RCC 7860 (cell line): ENCODE data around the gene TLCD1.
A peak's percentile ranks its signal among the peaks of the same experiment; 100 is the strongest.

Experiments
- DNase-seq: peaks from one replicate; pipeline ENCODE4 v3.0.0-alpha.2; 2015; ENCODE audit warnings: low spot score
- FAIRE-seq: peaks from 2 replicates; lab custom pipeline; 2012; peaks lifted over from hg19 to GRCh38; lab: Jason Lieb, UNC

TLCD1 gene

GRCh38 chr17:28715217-28715616, 10.8 kb downstream of the TLCD1 start:
- FAIRE-seq, result no peak
- no peak for DNase-seq

DNA sequence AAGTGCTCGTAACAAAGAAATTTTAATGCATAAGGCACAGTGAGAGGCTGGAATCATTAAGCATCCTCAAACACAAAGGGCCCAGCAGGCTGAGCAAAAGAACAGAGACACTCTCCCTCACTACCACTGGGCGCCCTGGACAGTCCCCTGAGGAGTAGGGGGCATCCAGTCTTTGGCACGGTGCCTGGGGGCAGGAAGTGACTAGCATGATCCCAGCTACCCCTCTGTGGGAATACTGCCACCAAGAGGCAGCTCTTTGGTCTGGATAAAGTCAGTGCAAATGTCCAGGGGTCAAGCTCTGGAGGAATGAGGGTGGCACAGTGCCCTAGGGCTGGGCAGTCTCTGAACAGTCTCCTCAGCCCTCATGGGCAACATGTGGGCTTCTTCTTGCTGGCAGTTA, 11.8 kb downstream of the TLCD1 start:
- FAIRE-seq, result no peak
- no peak for DNase-seq

GRCh38 chr17:28712705-28713415, 13.2 kb downstream of the TLCD1 start:
- no peak for FAIRE-seq

DNA sequence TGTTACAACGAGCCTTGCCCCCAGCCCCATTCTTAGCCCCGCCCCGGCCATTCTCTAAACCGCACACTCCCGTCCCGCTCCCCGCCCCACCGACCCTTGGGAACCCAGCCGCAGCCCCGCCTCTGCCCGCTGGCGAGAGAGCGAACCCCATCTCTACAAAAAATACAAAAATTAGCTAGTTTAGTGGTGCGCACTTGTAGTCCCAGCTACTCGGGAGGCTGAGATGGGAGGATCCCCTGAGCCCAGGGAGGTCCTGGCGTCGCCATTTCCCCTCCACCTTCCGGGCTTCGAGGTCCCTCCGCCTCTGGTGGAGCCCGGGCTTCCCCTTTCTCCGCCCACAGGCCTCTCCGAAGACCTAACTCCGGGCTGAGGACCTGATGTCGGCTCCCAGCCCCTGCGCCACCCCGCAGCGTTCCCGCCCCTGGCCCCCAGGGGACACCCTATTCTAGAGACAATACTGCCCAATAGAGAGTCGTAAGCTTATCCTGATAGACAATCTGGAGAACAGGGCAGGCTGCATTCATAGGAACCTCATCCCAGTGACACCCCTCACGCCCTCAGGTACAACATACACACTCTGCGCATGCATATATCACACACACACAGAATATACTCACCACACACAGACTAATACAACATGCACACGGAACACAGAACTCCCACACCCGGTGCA, 13.9 kb downstream of the TLCD1 start:
- no peak for DNase-seq
- FAIRE-seq, result no peak

More at GRCh38 chr17:28712705-28713415, 13.2 kb downstream of the TLCD1 start:
- DNase-seq, result no peak

- DNase-seq, result no peak
- FAIRE-seq, result no peak
Observed at GRCh38 chr17:28711723-28712031, 14.4 kb downstream of the TLCD1 start, which contains the start of gene PROCA1. TSS of gene PROCA1 (minus strand) at chr17:28711888. CDS start at chr17:28711660, 228 bp downstream.

DNA sequence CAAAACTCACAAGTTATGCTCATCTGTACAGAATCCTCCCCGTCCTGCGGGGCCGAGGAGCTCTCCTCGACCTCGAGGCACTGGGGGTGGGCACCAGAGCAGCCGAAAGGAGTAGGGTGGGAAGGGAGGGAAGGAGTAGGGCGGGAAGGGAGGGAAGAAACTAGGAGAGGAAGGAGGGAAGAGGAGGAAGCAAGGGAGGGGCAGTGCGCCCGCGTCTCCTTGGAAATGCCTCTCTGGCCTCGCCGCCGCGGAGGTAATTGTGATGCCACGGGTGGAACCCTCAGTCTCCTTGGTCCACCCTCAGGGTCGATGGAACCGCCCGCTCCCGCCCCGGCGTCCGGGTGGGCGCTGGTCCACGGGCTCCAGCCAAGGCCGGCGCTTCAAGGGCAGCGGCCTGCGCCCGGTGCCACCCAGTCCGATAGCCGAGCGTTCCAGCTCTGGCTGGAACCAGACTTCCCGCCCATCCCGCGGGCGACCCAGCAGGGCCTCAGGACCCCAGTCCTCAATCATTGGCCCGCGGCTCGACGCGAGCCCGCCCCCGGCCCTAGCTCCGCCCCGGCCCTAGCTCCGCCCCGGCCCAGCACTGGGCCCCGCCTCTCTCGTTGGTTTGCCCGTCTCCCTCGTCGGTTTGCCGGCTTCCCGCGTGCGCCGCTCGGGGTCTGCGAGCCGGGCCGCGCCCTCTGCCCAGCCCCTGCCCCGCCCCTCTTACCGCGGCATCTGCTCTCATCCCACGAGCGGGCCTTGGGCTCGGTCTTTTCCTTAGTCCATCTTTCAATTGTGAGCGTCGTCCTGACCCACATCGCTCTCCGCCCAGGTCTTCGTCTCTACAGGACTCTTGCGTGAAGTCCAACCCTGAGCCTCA, 14.9 kb downstream of the TLCD1 start:
- no peak for FAIRE-seq

GRCh38 chr17:28707339-28707720, 18.7 kb downstream of the TLCD1 start:
- FAIRE-seq (no peak), DNase-seq (no peak)

More for the DNA sequence above, 14.9 kb downstream of the TLCD1 start:
- peak; percentile 81 for DNase-seq

- no peak for FAIRE-seq
- DNase-seq, result no peak
Observed at GRCh38 chr17:28706471-28707338, 19.3 kb downstream of the TLCD1 start.

DNA sequence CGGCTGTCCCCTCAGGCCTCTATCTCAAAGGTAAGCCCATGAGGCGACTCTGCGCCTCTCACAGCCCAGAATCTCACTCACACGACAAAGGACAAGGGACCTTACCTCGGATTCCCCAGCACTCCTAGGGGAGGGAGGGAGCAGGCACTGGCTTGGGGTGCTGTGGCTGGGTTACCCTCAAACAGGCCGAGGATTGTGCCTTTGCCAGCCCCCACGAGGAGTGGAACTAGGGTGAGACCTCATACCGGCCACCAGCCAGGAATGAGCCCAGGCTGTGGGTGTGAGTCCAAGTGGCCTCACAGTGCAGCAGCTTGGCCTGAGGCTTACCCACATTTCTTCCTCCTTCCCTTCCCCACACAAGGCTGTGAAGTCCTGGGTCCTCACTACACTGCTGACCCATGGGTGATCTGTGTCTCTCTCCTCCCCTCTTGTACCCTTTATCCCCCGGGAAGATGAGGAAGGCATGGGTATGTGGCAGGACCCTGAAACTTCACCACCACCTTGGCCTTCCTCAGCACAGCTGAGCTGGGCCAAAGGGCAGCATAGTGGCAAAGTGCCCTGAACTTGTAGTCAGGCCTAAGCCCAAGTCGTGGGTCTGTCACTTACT, 20.2 kb downstream of the TLCD1 start:
- DNase-seq, result no peak
- FAIRE-seq, result no peak

- DNase-seq, result no peak
Observed at GRCh38 chr17:28705074-28705659, 20.9 kb downstream of the TLCD1 start.

DNA sequence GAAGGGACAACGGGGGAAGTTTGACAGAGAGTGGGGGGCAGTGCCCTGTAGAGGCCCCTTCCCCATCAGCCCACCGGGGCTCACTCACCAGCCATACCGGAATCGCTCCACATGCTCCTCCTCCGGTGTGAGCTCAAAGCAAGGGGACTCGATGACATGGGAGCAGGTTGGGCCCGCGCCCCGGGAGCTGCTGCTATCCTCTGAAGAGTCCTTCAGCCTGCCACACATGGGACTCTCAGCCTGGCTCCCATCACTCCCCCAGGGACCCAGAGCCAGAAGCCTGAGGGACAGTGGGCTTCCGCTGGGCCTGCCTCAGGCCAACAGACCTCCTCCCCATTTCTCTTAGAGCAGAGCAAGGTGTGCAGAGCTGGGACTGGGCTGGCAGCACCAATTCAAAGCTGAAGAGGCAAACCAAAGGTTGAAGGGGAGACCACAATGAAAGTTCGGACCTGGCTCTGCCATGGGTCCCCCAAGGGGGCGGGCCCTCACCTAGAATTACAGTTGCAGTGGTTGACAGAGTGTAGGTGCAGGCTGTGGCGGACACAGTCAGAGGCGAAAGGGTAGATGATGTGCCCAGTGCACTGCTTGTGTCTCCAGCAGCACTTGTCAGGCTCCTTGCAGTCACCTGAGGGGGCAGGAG, 21.7 kb downstream of the TLCD1 start:
- FAIRE-seq (no peak), DNase-seq (no peak)

More at GRCh38 chr17:28705074-28705659, 20.9 kb downstream of the TLCD1 start:
- no peak for FAIRE-seq

DNA sequence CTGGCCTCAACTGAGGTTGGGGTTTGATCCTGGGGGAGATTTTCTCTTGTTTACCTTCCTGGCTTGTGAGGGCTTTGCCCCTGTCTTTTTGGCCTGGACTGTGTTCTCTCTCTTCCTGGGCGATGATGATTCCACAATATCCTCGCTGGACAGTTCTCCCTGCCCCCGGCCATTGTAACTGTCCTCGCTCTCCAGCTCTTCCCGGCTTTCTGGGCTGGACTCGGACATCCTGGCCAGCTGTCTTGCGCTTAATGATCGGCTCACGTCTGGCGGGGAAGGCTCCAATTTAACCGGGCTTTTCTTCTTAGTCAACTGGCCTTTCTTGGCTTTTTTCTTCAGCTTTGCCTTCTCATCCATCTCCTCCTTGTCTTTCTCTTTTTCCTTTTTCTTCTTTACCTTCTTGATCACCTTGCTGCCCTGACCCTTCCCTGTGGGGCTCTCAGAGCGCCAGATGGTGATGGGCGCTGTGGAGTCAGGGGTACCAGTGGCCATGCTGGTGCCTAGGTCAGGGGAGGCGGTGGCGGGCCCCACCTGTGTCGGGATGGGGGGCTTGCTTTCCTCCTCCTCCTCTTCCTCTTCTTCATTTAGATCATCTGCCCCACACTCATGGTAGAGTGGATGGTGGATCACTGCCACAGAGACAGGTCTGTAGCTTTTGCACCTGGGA, 22.3 kb downstream of the TLCD1 start:
- DNase-seq (no peak), FAIRE-seq (no peak)

DNA sequence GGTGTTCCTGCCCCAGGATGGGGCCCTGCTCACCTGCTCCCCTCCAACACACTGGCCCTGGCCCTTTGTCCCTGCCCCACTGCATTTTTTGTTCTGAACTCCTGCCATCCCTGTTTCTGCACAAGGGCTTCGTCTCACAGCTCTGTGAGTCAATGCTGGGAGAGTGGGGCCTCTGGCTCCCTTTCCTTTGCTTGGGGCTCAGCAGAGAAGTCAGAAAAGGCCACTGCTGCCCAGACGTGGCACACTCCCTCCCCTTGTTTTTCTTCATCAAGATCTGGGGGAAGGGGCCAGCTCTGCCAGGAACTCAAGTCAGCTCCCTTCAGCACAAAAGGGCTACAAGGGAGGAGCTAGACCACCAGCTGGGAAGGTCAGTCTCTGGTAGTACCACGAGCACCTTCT, 23.3 kb downstream of the TLCD1 start:
- DNase-seq (no peak), FAIRE-seq (no peak)

DNA sequence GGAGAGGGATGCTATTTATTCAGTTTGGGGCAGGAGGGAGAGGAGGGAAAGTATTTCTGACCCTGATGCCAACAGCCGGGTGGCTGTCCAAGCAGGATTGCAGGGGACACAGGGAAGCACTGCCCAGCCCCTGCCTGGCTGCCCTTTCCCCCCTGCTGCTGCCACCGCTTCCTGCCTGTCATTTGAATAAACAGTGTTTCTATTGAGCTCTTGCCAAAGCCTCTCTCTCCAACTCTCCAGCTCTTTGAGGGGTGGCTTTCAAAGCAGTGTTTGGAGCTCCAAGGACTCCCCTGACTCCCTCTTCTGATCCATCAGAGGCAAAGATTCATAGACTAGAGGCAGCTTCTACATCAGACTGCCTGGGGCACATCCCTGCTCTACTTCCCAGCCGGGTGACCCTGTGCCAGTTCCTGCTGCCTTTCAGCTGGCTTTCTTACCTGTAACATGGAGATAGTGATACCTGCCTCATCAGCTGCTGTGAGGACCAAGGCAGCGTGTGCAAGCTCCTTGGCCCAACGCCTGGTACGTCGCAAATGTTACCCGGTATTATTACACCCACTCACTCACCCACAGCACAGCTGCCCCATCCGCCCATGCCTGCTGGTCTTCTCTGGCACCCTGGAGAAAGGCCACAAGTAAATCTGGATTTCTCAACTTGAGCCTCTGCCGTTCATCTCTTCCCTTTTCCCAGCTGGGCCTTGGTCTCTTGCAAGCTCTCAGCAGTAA, 23.8 kb downstream of the TLCD1 start:
- DNase-seq (no peak), FAIRE-seq (no peak)

GRCh38 chr17:28700830-28701492, 25.1 kb downstream of the TLCD1 start:
- FAIRE-seq, result no peak
- DNase-seq, result no peak

- no peak for FAIRE-seq
- no peak for DNase-seq
Observed at GRCh38 chr17:28700278-28700677, 25.8 kb downstream of the TLCD1 start.

DNA sequence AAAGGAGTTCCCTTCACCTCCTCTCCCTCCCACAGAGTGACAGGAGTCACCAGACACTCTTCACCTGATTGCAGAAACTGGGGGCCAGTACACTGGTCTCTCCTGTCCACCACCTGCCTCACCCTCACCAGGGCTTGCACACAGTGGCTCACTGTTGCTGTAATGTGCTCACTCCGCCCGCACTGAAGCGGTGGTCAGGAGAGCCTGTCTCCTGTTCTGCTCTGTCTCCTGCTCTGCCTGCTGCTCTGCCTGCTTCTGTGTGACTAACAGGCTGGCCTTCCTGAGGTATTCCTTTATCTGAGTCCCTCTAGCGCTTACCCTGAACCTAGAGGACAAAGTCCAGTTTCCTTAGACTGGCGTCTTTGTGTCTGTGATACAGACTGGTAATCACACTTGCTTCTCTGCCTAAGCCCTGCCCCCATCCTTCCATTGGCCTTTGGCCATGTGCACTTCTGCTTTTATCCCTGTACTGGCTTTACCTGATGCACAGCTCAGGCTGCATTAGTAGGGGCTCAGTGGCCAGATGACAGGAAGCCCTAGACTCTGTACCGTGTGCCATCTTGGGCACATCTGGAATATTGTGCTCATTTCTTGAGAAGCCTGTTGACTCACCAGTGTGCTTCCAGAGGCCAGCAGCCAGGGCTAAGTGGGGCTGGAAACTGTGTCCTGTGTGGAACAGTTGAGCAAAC, 27.6 kb downstream of the TLCD1 start:
- peak; percentile 96 for DNase-seq
- FAIRE-seq, result peak; percentile 87
